ENCODE measurements around the gene SUGCT. TPM values are rescaled to one million over a fixed set of nuclear protein-coding genes. Genes with fewer than 3 reads are reported as not detected.
"Not testable (repeated sequence)": the region's sequence is repeated elsewhere in the genome, so short reads cannot be mapped to it uniquely, and the experiment has no call there.

The SUGCT gene
- total RNA-seq, 1 donor from 2014 or later: 1.2 TPM

- FAIRE-seq (no peak), DNase-seq (ENCODE audit: low spot score in 2 of 2) (no peak)
These were observed 239.8 kb downstream of the SUGCT start for GRCh38 chr7:40374575-40374974.

- FAIRE-seq (no peak), DNase-seq (ENCODE audit: low spot score in 2 of 2) (no peak)
These were observed 245.3 kb downstream of the SUGCT start for GRCh38 chr7:40380111-40380510.

GRCh38 chr7:40382145-40382544 lies 247.3 kb downstream of the SUGCT start:
- no peak for FAIRE-seq
- DNase-seq (ENCODE audit: low spot score in 2 of 2): no peak

- FAIRE-seq: no peak
- DNase-seq (ENCODE audit: low spot score in 2 of 2): no peak
These were observed 258.9 kb downstream of the SUGCT start for GRCh38 chr7:40393660-40394059.

GRCh38 chr7:40394400-40394799 lies 259.6 kb downstream of the SUGCT start:
- FAIRE-seq: no peak
- no peak for DNase-seq (ENCODE audit: low spot score in 2 of 2)

- no peak for FAIRE-seq
- DNase-seq (ENCODE audit: low spot score in 2 of 2): no peak
These were observed 265.7 kb downstream of the SUGCT start for GRCh38 chr7:40400525-40400924.

- FAIRE-seq: no peak
- DNase-seq (ENCODE audit: low spot score in 2 of 2): no peak
These were observed 266.6 kb downstream of the SUGCT start for GRCh38 chr7:40401406-40401805.

GRCh38 chr7:40402661-40403060 lies 267.9 kb downstream of the SUGCT start:
- FAIRE-seq (no peak), DNase-seq (ENCODE audit: low spot score in 2 of 2) (no peak)

GRCh38 chr7:40403703-40404476 lies 269.1 kb downstream of the SUGCT start:
- FAIRE-seq (no peak), DNase-seq (ENCODE audit: low spot score in 2 of 2) (no peak)

- FAIRE-seq (no peak), DNase-seq (ENCODE audit: low spot score in 2 of 2) (no peak)
These were observed 271.2 kb downstream of the SUGCT start for GRCh38 chr7:40405991-40406390.

- FAIRE-seq: no peak
- DNase-seq (ENCODE audit: low spot score in 2 of 2): no peak
These were observed 277.5 kb downstream of the SUGCT start for GRCh38 chr7:40412323-40412722.

- DNase-seq (ENCODE audit: low spot score in 2 of 2); FAIRE-seq: not testable (repeated sequence)
These were observed 279.9 kb downstream of the SUGCT start for GRCh38 chr7:40414704-40415103.

GRCh38 chr7:40418448-40418847 lies 283.6 kb downstream of the SUGCT start:
- DNase-seq (ENCODE audit: low spot score in 2 of 2): no peak
- FAIRE-seq: no peak

- DNase-seq (ENCODE audit: low spot score in 2 of 2) (no peak), FAIRE-seq (no peak)
These were observed 284.2 kb downstream of the SUGCT start for GRCh38 chr7:40418983-40419382.

GRCh38 chr7:40419806-40420205 lies 285.0 kb downstream of the SUGCT start:
- FAIRE-seq (no peak), DNase-seq (ENCODE audit: low spot score in 2 of 2) (no peak)

GRCh38 chr7:40421433-40421832 lies 286.6 kb downstream of the SUGCT start:
- FAIRE-seq (no peak), DNase-seq (ENCODE audit: low spot score in 2 of 2) (no peak)

GRCh38 chr7:40425696-40426095 lies 290.9 kb downstream of the SUGCT start:
- DNase-seq (ENCODE audit: low spot score in 2 of 2) (no peak), FAIRE-seq (no peak)

- DNase-seq (ENCODE audit: low spot score in 2 of 2): no peak
- FAIRE-seq: no peak
These were observed 293.6 kb downstream of the SUGCT start for GRCh38 chr7:40428421-40428820.

- FAIRE-seq (no peak), DNase-seq (ENCODE audit: low spot score in 2 of 2) (no peak)
These were observed 295.0 kb downstream of the SUGCT start for GRCh38 chr7:40429826-40430225.

- FAIRE-seq (no peak), DNase-seq (ENCODE audit: low spot score in 2 of 2) (no peak)
These were observed 297.2 kb downstream of the SUGCT start for GRCh38 chr7:40432046-40432445.

- FAIRE-seq (no peak), DNase-seq (ENCODE audit: low spot score in 2 of 2) (no peak)
These were observed 301.9 kb downstream of the SUGCT start for GRCh38 chr7:40436710-40437109.

- no peak for FAIRE-seq
- DNase-seq (ENCODE audit: low spot score in 2 of 2): no peak
These were observed 302.7 kb downstream of the SUGCT start for GRCh38 chr7:40437498-40437897.
